ENCODE data around the gene PGGHG. TPM values are rescaled to one million over a fixed set of nuclear protein-coding genes. Genes with fewer than 3 reads are reported as not detected.

Gene PGGHG
- total and polyA plus RNA-seq, 2 donors from 2014 or later, result 16.1 to 64.1 TPM

DNA sequence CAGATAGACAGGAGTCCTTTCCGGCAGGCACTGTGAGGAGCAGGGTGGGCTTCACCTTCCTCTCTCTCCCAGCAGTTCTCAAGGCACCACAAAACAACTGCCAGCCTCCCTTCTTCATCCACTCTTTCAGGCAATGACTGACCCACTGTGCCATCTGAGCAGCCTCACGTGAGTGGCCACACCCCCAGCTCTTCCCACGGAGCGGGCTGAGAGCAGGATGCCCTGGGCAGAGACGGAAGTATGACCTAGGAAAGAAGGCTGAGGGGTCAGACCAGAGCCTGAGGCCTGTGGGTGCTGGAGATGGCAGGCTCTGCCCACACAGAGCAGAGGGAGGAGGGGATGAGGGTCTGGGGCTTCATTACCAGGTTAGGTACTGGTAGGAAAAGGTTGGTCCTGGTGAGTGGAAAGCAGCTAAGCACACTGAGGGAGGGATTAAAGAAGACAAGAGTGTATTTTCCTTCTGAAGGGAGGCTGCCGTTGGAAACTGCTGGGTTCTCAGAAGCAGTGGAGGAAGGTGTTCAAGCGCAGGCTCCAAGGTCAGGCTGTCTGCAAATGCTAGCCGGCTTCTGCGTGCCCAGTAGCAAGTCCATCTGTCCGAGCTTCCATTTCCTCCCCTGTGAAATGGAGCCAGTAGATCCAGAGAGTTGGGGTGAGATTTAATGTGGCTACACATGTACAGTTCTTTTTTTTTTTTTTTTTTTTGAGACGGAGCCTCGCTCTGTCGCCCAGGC, 6.1 kb upstream of the PGGHG start:
- Histone ChIP-seq H3K4me3 (ENCODE audit: low read length in 3 of 3) (no peak overlapping the region), H3K4me1 (ENCODE audit: control insufficient read depth in 2 of 3, insufficient read depth in 2 of 3, low read depth in 1 of 3, low read length in 3 of 3) (peaks cover 0 to 14% (median 0%) of the 10 kb centered on the region in 3 donors), H3K36me3 (ENCODE audit: control insufficient read depth in 2 of 3, insufficient read depth in 3 of 3, low read length in 3 of 3) (no peaks in the 10 kb centered on the region), H3K27ac (ENCODE audit: low read depth in 2 of 2, low read length in 2 of 2) (no peak overlapping the region), H3K9me3 (ENCODE audit: control insufficient read depth in 2 of 3, insufficient read depth in 1 of 3, low read length in 3 of 3) (no peaks in the 10 kb centered on the region), H3K9ac (ENCODE audit: low read length in 3 of 3) (no peak overlapping the region), H3K27me3 (ENCODE audit: control insufficient read depth, insufficient read depth, low read length) (peaks cover 19% of the 10 kb centered on the region)
- peak in 1 of 5 donors; percentile 55 for DNase-seq
- intact Hi-C loops (cut with DNase I), result no loop called here
- no peak for TF ChIP-seq CTCF (IDR thresholded peaks at IDR 0.05; ENCODE audit: borderline replicate concordance, extremely low read depth, insufficient read depth)
- no peak for FAIRE-seq

DNA sequence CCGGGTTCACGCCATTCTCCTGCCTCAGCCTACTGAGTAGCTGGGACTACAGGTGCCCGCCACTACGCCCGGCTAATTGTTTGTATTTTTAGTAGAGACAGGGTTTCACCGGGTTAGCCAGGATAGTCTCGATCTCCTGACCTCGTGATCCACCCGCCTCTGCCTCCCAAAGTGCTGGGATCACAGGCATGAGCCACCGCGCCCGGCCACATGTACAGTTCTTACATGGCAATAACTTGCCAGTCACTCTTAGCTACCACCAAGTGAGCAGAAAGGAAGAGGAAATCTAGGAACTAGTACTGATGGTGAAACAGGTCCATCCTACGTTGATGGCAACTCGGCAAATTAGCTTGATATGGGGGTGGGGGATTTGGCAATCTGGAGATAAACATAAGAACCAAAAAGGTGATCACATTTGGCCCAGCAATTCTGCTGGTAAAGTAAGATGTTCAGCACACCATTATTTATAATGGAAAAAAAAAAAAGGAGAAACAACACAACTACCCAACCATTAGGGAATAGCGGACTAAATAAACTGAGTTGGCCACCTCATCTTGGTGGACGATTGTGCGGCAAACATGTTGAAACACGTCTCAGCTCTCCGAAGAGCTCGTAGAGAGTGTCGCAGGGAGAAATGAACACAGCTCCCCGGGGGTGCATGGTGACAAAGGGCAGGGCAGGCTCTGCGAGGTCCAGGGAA, 5.4 kb upstream of the PGGHG start:
- Histone ChIP-seq H3K4me3 (ENCODE audit: low read length in 3 of 3) (no peak overlapping the region), H3K36me3 (ENCODE audit: control insufficient read depth in 2 of 3, insufficient read depth in 3 of 3, low read length in 3 of 3) (no peaks in the 10 kb centered on the region), H3K27me3 (ENCODE audit: control insufficient read depth, insufficient read depth, low read length) (peaks cover 19% of the 10 kb centered on the region), H3K4me1 (ENCODE audit: control insufficient read depth in 2 of 3, insufficient read depth in 2 of 3, low read depth in 1 of 3, low read length in 3 of 3) (peaks cover 0 to 17% (median 0%) of the 10 kb centered on the region in 3 donors), H3K9me3 (ENCODE audit: control insufficient read depth in 2 of 3, insufficient read depth in 1 of 3, low read length in 3 of 3) (no peaks in the 10 kb centered on the region), H3K9ac (ENCODE audit: low read length in 3 of 3) (no peak overlapping the region), H3K27ac (ENCODE audit: low read depth in 2 of 2, low read length in 2 of 2) (no peak overlapping the region)
- intact Hi-C loops (cut with DNase I), result no loop called here
- no peak for DNase-seq
- FAIRE-seq, result no peak
- TF ChIP-seq CTCF (IDR thresholded peaks at IDR 0.05; ENCODE audit: borderline replicate concordance, extremely low read depth, insufficient read depth), result no peak

GRCh38 chr11:284105-285020, 4.6 kb upstream of the PGGHG start:
- FAIRE-seq (no peak), DNase-seq (peak; percentile 65 to 85 (median 78))
- Histone ChIP-seq H3K9me3 (ENCODE audit: control insufficient read depth in 2 of 3, insufficient read depth in 1 of 3, low read length in 3 of 3) (no peaks in the 10 kb centered on the region), H3K27ac (ENCODE audit: low read depth in 2 of 2, low read length in 2 of 2) (no peak overlapping the region), H3K4me1 (ENCODE audit: control insufficient read depth in 2 of 3, insufficient read depth in 2 of 3, low read depth in 1 of 3, low read length in 3 of 3) (peaks cover 0 to 16% (median 0%) of the 10 kb centered on the region in 3 donors), H3K9ac (ENCODE audit: low read length in 3 of 3) (no peak overlapping the region), H3K27me3 (ENCODE audit: control insufficient read depth, insufficient read depth, low read length) (peaks cover 17% of the 10 kb centered on the region), H3K4me3 (ENCODE audit: low read length in 3 of 3) (no peak overlapping the region), H3K36me3 (ENCODE audit: control insufficient read depth in 2 of 3, insufficient read depth in 3 of 3, low read length in 3 of 3) (no peaks in the 10 kb centered on the region)
- no peak for TF ChIP-seq CTCF (IDR thresholded peaks at IDR 0.05; ENCODE audit: borderline replicate concordance, extremely low read depth, insufficient read depth)
- intact Hi-C loops (cut with DNase I), result no loop called here
